HepG2 (cell line): ENCODE data around the gene SPPL2B. TPM values are rescaled to one million over a fixed set of nuclear protein-coding genes. Genes with fewer than 3 reads are reported as not detected.

ENCODE experiments used
- ATF7 ChIP-seq, 2 experiments: fragments of 450-650 bp in 1 of 2; sonication (generic) in 1 of 2; formaldehyde crosslinking in 1 of 2; IDR thresholded peaks; 2 replicates each; pipeline versions ENCODE4 v1.4.0 to v1.6.1; 2016 to 2020; ENCODE audit warnings: antibody characterized with exemption in 1 of 2, mild to moderate bottlenecking in 1 of 2, missing genetic modification reagents in 1 of 2
- BCL6 ChIP-seq: IDR thresholded peaks from 2 replicates; pipeline ENCODE4 v1.6.1; 2016; ENCODE audit warnings: missing genetic modification reagents, missing compliant biosample characterization
- BRD4 ChIP-seq: sonication (generic); formaldehyde crosslinking; IDR thresholded peaks from 2 replicates; pipeline ENCODE4 v1.4.0; 2020; ENCODE audit warnings: missing genetic modification reagents
- E2F1 ChIP-seq: sonication (generic); formaldehyde crosslinking; IDR thresholded peaks from 2 replicates; pipeline ENCODE4 v1.5.0; 2020; ENCODE audit warnings: missing genetic modification reagents
- HES4 ChIP-seq: sonication (generic); formaldehyde crosslinking; IDR thresholded peaks from 2 replicates; pipeline ENCODE4 v1.9.0; 2021; ENCODE audit warnings: mild to moderate bottlenecking, missing genetic modification reagents, borderline replicate concordance
- HNRNPK ChIP-seq: fragments of 200-400 bp; formaldehyde crosslinking; IDR thresholded peaks from 2 replicates; pipeline ENCODE4 v1.6.1; 2018; ENCODE audit warnings: low read length, low read depth, moderate library complexity, mild to moderate bottlenecking; ENCODE audit not compliant: poor library complexity, severe bottlenecking
- MAFF ChIP-seq: IDR thresholded peaks from 2 replicates; pipeline ENCODE4 v1.6.1; 2011; ENCODE audit warnings: low read depth, low read length, improper control_type of control experiment
- MXI1 ChIP-seq: IDR thresholded peaks from 3 replicates; pipeline ENCODE4 v1.6.1; 2012; ENCODE audit warnings: low read depth, low read length, inconsistent platforms, borderline replicate concordance
- RAD51 ChIP-seq: fragments of 450-650 bp; IDR thresholded peaks from 2 replicates; pipeline ENCODE4 v1.6.1; 2016; ENCODE audit warnings: borderline replicate concordance
- SRSF9 ChIP-seq: fragments of 200-400 bp; formaldehyde crosslinking; IDR thresholded peaks from 2 replicates; pipeline ENCODE4 v1.6.1; 2018; ENCODE audit warnings: borderline replicate concordance, mild to moderate bottlenecking, low read depth, low read length; ENCODE audit not compliant: insufficient read depth, poor library complexity, severe bottlenecking
- TARDBP ChIP-seq: sonication (generic); formaldehyde crosslinking; IDR thresholded peaks from 2 replicates; pipeline ENCODE4 v1.8.0; 2022; ENCODE audit warnings: mild to moderate bottlenecking, missing genetic modification reagents
- TFDP1 ChIP-seq: IDR thresholded peaks from 2 replicates; pipeline ENCODE4 v1.6.1; 2016; ENCODE audit warnings: missing compliant biosample characterization, missing genetic modification reagents, borderline replicate concordance
- ZFP62 ChIP-seq: sonication (generic); formaldehyde crosslinking; IDR thresholded peaks from 2 replicates; pipeline ENCODE4 v1.4.0; 2020; ENCODE audit warnings: missing genetic modification reagents
- ZMYM4 ChIP-seq: sonication (generic); formaldehyde crosslinking; IDR thresholded peaks from 2 replicates; pipeline ENCODE4 v1.8.1; 2023; ENCODE audit warnings: mild to moderate bottlenecking, missing genetic modification reagents
- ZNF124 ChIP-seq: sonication (generic); formaldehyde crosslinking; IDR thresholded peaks from 2 replicates; pipeline ENCODE4 v1.4.0; 2020; ENCODE audit warnings: missing genetic modification reagents
- ZNF329 ChIP-seq: sonication (generic); formaldehyde crosslinking; IDR thresholded peaks from 2 replicates; pipeline ENCODE4 v1.9.0; 2021; ENCODE audit warnings: low read depth, mild to moderate bottlenecking, missing genetic modification reagents
- ZNF343 ChIP-seq: sonication (generic); formaldehyde crosslinking; IDR thresholded peaks from 2 replicates; pipeline ENCODE4 v1.4.0; 2020; ENCODE audit warnings: mild to moderate bottlenecking, missing genetic modification reagents
- ZNF790 ChIP-seq: sonication (generic); formaldehyde crosslinking; IDR thresholded peaks from 2 replicates; pipeline ENCODE4 v1.8.0; 2022; ENCODE audit warnings: missing genetic modification reagents, mild to moderate bottlenecking, borderline replicate concordance
- ZNF879 ChIP-seq: sonication (generic); formaldehyde crosslinking; IDR thresholded peaks from 2 replicates; pipeline ENCODE4 v1.8.1; 2023; ENCODE audit warnings: missing genetic modification reagents
- ZNF883 ChIP-seq: sonication (generic); formaldehyde crosslinking; IDR thresholded peaks from 2 replicates; pipeline ENCODE4 v1.5.1; 2020; ENCODE audit warnings: mild to moderate bottlenecking, missing genetic modification reagents; ENCODE audit errors: not compliant biosample characterization
- ZNF891 ChIP-seq: sonication (generic); formaldehyde crosslinking; IDR thresholded peaks from 2 replicates; pipeline ENCODE4 v1.5.0; 2020; ENCODE audit warnings: mild to moderate bottlenecking, missing genetic modification reagents
- polyA plus RNA-seq, 8 experiments: library from polyadenylated mRNA; depleted of rRNA in 3 of 8; stranded (reverse) in 7 of 8; unstranded in 1 of 8; fragments of >200 nt; fragmentation: Illumina TruSeq in 4 of 8; extraction: Trizol in 4 of 8; gene quantifications; 2 replicates each; pipeline versions ENCODE4 v1.2.1 to v1.2.3, GENCODE V29; 2011 to 2016; ENCODE audit warnings: low read depth in 4 of 8, missing spikeins in 1 of 8, mixed read lengths in 1 of 8; ENCODE audit not compliant: insufficient read depth in 1 of 8
- total RNA-seq, 5 experiments: library from RNA; depleted of rRNA; stranded (reverse); fragments of >200 nt; fragmentation: Illumina TruSeq; extraction: Trizol; gene quantifications; 2 replicates each; pipeline ENCODE4 v1.2.3, GENCODE V29; 2016; ENCODE audit warnings: low read depth in 1 of 5
- TF ChIP-seq, protein P1 (sequence below): sonication (generic); formaldehyde crosslinking; IDR thresholded peaks from 2 replicates; pipeline ENCODE4 v1.5.0; 2020; ENCODE audit warnings: mild to moderate bottlenecking, missing genetic modification reagents
- TF ChIP-seq, protein P2 (sequence below): sonication (generic); formaldehyde crosslinking; IDR thresholded peaks from 2 replicates; pipeline ENCODE4 v1.4.0; 2020; ENCODE audit warnings: mild to moderate bottlenecking, missing genetic modification reagents
- TF ChIP-seq, protein P3 (sequence below): sonication (generic); formaldehyde crosslinking; IDR thresholded peaks from 2 replicates; pipeline ENCODE4 v1.5.1; 2020; ENCODE audit warnings: missing genetic modification reagents, mild to moderate bottlenecking, borderline replicate concordance

SPPL2B gene
- total and polyA plus RNA-seq, 2 of the 13 experiments (the other 11 are each of a cell fraction or from before 2014, with no cell fraction given), result 14.9 to 15.2 TPM

DNA sequence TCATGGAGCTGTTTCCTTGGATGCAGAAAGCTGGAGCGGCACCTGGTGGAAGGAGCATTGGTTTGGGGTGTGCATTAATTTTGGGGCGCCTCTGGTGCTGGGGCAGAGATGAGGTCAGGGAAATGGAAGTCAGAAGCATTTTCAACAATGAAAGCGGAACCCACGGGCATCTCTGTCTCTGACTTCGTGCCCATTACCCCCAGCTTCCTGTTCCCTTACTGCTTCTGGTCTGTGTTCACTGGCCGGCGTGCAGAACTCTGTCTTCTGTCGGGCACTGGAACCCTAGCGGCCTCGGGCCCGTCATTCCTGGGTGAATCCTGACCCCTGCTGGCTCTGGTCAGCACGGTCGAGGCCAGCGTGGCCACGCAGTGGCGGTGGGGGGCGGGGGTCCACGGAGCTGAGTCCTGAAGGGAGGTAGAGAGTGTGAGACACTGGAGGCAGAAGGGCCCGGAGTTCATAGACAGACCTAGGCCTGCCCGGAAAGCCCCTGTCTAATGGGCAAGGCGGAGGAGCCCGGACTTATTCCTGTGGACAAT is 12.6 kb upstream of the SPPL2B start (continued):
- peak; percentile 57; the same call in 1 of the 2 replicates for TF ChIP-seq TARDBP (CRISPR knock-in tag)
- TF ChIP-seq, protein P1, sequence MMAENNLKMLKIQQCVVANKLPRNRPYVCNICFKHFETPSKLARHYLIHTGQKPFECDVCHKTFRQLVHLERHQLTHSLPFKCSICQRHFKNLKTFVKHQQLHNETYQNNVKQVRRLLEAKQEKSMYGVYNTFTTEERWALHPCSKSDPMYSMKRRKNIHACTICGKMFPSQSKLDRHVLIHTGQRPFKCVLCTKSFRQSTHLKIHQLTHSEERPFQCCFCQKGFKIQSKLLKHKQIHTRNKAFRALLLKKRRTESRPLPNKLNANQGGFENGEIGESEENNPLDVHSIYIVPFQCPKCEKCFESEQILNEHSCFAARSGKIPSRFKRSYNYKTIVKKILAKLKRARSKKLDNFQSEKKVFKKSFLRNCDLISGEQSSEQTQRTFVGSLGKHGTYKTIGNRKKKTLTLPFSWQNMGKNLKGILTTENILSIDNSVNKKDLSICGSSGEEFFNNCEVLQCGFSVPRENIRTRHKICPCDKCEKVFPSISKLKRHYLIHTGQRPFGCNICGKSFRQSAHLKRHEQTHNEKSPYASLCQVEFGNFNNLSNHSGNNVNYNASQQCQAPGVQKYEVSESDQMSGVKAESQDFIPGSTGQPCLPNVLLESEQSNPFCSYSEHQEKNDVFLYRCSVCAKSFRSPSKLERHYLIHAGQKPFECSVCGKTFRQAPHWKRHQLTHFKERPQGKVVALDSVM (CRISPR knock-in tag), result no peak; the same call in 1 of the 2 replicates
- no peak; the same call in 1 of the 2 replicates for TF ChIP-seq HES4
- no peak for TF ChIP-seq ZNF879 (CRISPR knock-in tag)
- TF ChIP-seq ZNF790, result 0 out of 2 replicates have a peak, but pooled peaks have one; percentile 0
- no peak for TF ChIP-seq BRD4 (CRISPR knock-in tag)
- TF ChIP-seq ZNF124 (CRISPR knock-in tag), result no peak
- no peak for TF ChIP-seq HNRNPK
- TF ChIP-seq TFDP1 (CRISPR knock-in tag), result 0 out of 2 replicates have a peak, but pooled peaks have one; percentile 39
- TF ChIP-seq SRSF9, result no peak
- TF ChIP-seq BCL6 (CRISPR knock-in tag), result 0 out of 2 replicates have a peak, but pooled peaks have one; percentile 14
- TF ChIP-seq ZFP62 (CRISPR knock-in tag), result no peak
- TF ChIP-seq MAFF, result no peak
- TF ChIP-seq ATF7 (IDR thresholded peaks at IDR 0.05), result no peak
- TF ChIP-seq ATF7 (CRISPR knock-in tag; IDR thresholded peaks at IDR 0.05), result no peak
- TF ChIP-seq ZNF891 (CRISPR knock-in tag), result no peak; the same call in 1 of the 2 replicates
- TF ChIP-seq, protein P2, sequence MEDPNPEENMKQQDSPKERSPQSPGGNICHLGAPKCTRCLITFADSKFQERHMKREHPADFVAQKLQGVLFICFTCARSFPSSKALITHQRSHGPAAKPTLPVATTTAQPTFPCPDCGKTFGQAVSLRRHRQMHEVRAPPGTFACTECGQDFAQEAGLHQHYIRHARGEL, result no peak
- TF ChIP-seq ZMYM4, result peak; percentile 74; the same call in 1 of the 2 replicates
- TF ChIP-seq E2F1 (CRISPR knock-in tag), result no peak
- 0 out of 2 replicates have a peak, but pooled peaks have one; percentile 46 for TF ChIP-seq ZNF329
- TF ChIP-seq, protein P3, sequence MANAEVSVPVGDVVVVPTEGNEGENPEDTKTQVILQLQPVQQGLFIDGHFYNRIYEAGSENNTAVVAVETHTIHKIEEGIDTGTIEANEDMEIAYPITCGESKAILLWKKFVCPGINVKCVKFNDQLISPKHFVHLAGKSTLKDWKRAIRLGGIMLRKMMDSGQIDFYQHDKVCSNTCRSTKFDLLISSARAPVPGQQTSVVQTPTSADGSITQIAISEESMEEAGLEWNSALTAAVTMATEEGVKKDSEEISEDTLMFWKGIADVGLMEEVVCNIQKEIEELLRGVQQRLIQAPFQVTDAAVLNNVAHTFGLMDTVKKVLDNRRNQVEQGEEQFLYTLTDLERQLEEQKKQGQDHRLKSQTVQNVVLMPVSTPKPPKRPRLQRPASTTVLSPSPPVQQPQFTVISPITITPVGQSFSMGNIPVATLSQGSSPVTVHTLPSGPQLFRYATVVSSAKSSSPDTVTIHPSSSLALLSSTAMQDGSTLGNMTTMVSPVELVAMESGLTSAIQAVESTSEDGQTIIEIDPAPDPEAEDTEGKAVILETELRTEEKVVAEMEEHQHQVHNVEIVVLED (CRISPR knock-in tag), result peak; percentile 26; the same call in 1 of the 2 replicates
- TF ChIP-seq ZNF343 (CRISPR knock-in tag), result no peak
- no peak for TF ChIP-seq RAD51
- TF ChIP-seq MXI1, result peak; percentile 43; the same call in 1 of the 3 replicates
- TF ChIP-seq ZNF883 (CRISPR knock-in tag), result peak; percentile 86
